ENCODE measurements around the gene SCFD2.

The SCFD2 gene

DNA sequence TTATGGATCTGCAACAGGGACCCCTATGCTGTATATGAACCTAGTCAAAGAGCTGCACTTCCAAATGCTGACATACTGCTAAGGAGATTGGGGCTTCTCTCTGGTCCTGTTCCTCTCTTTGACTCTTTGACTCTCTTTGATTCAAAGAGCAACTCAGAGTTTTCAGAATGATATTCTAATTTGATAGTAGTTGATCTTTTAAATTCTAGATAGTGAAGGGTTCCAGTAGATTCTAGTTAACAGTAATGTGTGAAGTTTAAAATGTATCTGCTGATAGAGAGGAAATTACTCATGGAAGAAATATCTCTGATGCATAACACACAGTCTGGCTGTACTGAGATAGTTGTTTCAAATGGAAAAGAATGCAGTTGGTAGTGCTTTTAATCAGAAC, 264.7 kb downstream of the SCFD2 start:
- in situ Hi-C loops (cut with MboI; ENCODE audit: low sequenced_read_pairs, unreplicated experiment) = no loop called here
- DNase-seq (ENCODE audit: low spot score) = no peak
- no peak for TF ChIP-seq CTCF (IDR thresholded peaks at IDR 0.05; ENCODE audit: borderline replicate concordance, control extremely low read depth, extremely low read depth, insufficient read depth, missing control alignments)

DNA sequence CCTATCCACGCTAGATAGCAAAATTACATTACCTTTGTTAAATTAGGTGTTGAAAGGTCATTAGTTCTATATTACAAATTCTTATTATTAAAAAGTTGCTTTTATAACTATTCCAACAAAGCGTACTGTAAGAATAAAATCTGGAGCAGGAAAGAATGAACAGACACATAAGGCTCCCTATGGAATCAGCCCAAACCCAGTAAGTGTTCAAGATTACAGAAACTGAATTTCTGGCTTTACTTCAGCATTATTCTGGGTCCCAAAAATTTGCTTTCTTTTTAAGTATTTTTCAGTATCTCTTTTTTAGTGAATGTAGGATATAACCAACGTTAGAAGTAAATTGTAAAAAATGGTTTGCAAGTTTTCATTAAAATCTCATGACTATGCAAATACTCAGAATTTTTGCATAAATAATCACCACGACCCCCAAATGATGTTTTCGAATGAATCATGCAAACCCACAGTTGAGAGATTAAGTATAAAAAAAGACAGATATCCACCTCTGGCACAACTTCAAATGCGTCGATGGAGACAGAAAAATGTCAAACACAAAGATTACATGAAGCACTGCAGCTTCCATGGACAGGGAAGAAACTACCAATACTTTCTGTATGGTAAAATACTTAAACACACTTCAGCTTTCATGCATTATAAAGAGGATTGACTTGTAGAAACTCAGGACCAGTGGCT, 265.2 kb downstream of the SCFD2 start:
- DNase-seq (ENCODE audit: low spot score) = no peak
- in situ Hi-C loops (cut with MboI; ENCODE audit: low sequenced_read_pairs, unreplicated experiment) = no loop called here
- no peak for TF ChIP-seq CTCF (IDR thresholded peaks at IDR 0.05; ENCODE audit: borderline replicate concordance, control extremely low read depth, extremely low read depth, insufficient read depth, missing control alignments)

GRCh38 chr4:53098681-53099121, 267.2 kb downstream of the SCFD2 start:
- in situ Hi-C loops (cut with MboI; ENCODE audit: low sequenced_read_pairs, unreplicated experiment) = no loop called here
- TF ChIP-seq CTCF (IDR thresholded peaks at IDR 0.05; ENCODE audit: borderline replicate concordance, control extremely low read depth, extremely low read depth, insufficient read depth, missing control alignments) = no peak
- DNase-seq (ENCODE audit: low spot score) = no peak

GRCh38 chr4:53094040-53094439, 271.8 kb downstream of the SCFD2 start:
- in situ Hi-C loops (cut with MboI; ENCODE audit: low sequenced_read_pairs, unreplicated experiment) = no loop called here
- TF ChIP-seq CTCF (IDR thresholded peaks at IDR 0.05; ENCODE audit: borderline replicate concordance, control extremely low read depth, extremely low read depth, insufficient read depth, missing control alignments) = no peak
- DNase-seq (ENCODE audit: low spot score) = no peak

DNA sequence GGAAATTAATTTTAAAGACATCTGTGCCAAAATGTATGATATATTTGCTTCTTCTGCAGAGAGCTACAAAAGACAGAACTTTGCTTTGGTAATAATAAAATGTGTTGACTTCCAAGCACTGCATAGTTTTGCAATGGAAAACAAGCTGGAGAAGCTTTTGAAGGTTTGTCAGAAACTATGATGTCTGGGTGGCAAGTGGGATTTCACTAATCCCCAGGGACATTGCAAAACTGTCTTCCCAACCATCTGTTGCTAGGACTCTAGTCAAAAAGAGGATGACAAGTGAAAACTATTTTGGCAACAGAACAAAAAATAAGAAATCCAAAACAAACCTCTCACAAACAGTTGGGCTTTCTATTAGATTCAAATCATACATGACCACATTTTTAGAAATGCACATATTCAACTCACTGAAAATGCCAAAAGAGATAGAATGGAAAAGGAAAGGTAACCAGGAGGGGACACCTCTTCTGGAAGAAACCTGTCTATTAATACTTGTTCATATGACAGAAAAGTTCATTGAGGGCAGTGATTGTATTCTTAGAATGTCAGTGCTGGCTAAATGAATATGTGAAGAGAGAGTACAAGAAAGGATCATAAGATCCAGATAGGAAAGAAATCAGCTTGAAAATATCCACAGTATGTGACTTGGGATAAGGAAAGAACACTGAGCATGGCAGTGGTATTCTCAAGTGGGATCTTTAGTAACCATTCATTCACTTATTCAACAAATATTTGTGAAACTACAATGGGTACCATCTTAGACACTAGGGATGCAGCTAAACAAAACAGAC, 275.7 kb downstream of the SCFD2 start:
- in situ Hi-C loops (cut with MboI; ENCODE audit: low sequenced_read_pairs, unreplicated experiment) = no loop called here
- TF ChIP-seq CTCF (IDR thresholded peaks at IDR 0.05; ENCODE audit: borderline replicate concordance, control extremely low read depth, extremely low read depth, insufficient read depth, missing control alignments) = no peak
- DNase-seq (ENCODE audit: low spot score) = no peak

- in situ Hi-C loops (cut with MboI; ENCODE audit: low sequenced_read_pairs, unreplicated experiment) = no loop called here
- DNase-seq (ENCODE audit: low spot score) = no peak
- TF ChIP-seq CTCF (IDR thresholded peaks at IDR 0.05; ENCODE audit: borderline replicate concordance, control extremely low read depth, extremely low read depth, insufficient read depth, missing control alignments) = no peak
Observed at GRCh38 chr4:53088152-53088551, 277.7 kb downstream of the SCFD2 start.
